ENCODE data around the gene DPAGT1. TPM values are rescaled to one million over a fixed set of nuclear protein-coding genes. Genes with fewer than 3 reads are reported as not detected.

Gene DPAGT1
- total RNA-seq, 1 donor from 2014 or later, result 44.4 TPM

- Mint-ChIP-seq H3K4me1 (ENCODE audit: unreplicated experiment) (peaks cover 25% of the 10 kb centered on the region), H3K36me3 (ENCODE audit: unreplicated experiment) (peaks cover 31% of the 10 kb centered on the region), H3K27me3 (ENCODE audit: unreplicated experiment) (no peaks in the 10 kb centered on the region), H3K4me3 (ENCODE audit: unreplicated experiment) (no peak overlapping the region), H3K9me3 (ENCODE audit: unreplicated experiment) (no peaks in the 10 kb centered on the region), H3K27ac (ENCODE audit: unreplicated experiment) (no peak overlapping the region)
- no peak for TF ChIP-seq CTCF (IDR thresholded peaks at IDR 0.05)
- no peak for DNase-seq (ENCODE audit: extremely low spot score, unreplicated experiment)
These were observed 9.8 kb upstream of the DPAGT1 start for GRCh38 chr11:119111361-119111925.

GRCh38 chr11:119110439-119110838 is 8.8 kb upstream of the DPAGT1 start:
- no peak for DNase-seq (ENCODE audit: extremely low spot score, unreplicated experiment)
- H3K27me3 Mint-ChIP-seq (ENCODE audit: unreplicated experiment), result no peaks in the 10 kb centered on the region
- no peak overlapping the region for H3K4me3 Mint-ChIP-seq (ENCODE audit: unreplicated experiment)

GRCh38 chr11:119109843-119110242 is 8.2 kb upstream of the DPAGT1 start:
- Mint-ChIP-seq H3K27me3 (ENCODE audit: unreplicated experiment) (no peaks in the 10 kb centered on the region), H3K9me3 (ENCODE audit: unreplicated experiment) (no peaks in the 10 kb centered on the region), H3K4me1 (ENCODE audit: unreplicated experiment) (peaks cover 31% of the 10 kb centered on the region), H3K36me3 (ENCODE audit: unreplicated experiment) (peaks cover 22% of the 10 kb centered on the region), H3K27ac (ENCODE audit: unreplicated experiment) (no peak overlapping the region), H3K4me3 (ENCODE audit: unreplicated experiment) (no peak overlapping the region)
- no peak for TF ChIP-seq CTCF (IDR thresholded peaks at IDR 0.05)
- DNase-seq (ENCODE audit: extremely low spot score, unreplicated experiment), result no peak

More at GRCh38 chr11:119110439-119110838, 8.8 kb upstream of the DPAGT1 start:
- H3K9me3 Mint-ChIP-seq (ENCODE audit: unreplicated experiment), result no peaks in the 10 kb centered on the region
- peaks cover 28% of the 10 kb centered on the region for H3K4me1 Mint-ChIP-seq (ENCODE audit: unreplicated experiment)
- H3K36me3 Mint-ChIP-seq (ENCODE audit: unreplicated experiment), result peaks cover 26% of the 10 kb centered on the region
- no peak overlapping the region for H3K27ac Mint-ChIP-seq (ENCODE audit: unreplicated experiment)
- TF ChIP-seq CTCF (IDR thresholded peaks at IDR 0.05), result no peak

GRCh38 chr11:119108857-119109221 is 7.2 kb upstream of the DPAGT1 start:
- TF ChIP-seq CTCF (IDR thresholded peaks at IDR 0.05), result no peak
- Mint-ChIP-seq H3K36me3 (ENCODE audit: unreplicated experiment) (peaks cover 17% of the 10 kb centered on the region), H3K27ac (ENCODE audit: unreplicated experiment) (peak overlapping the region; percentile 82)

GRCh38 chr11:119108146-119108856 is 6.6 kb upstream of the DPAGT1 start:
- Mint-ChIP-seq H3K27ac (ENCODE audit: unreplicated experiment) (peak overlapping the region; percentile 82), H3K27me3 (ENCODE audit: unreplicated experiment) (no peaks in the 10 kb centered on the region), H3K36me3 (ENCODE audit: unreplicated experiment) (peaks cover 16% of the 10 kb centered on the region), H3K4me3 (ENCODE audit: unreplicated experiment) (peak overlapping the region; percentile 84), H3K4me1 (ENCODE audit: unreplicated experiment) (peaks cover 35% of the 10 kb centered on the region), H3K9me3 (ENCODE audit: unreplicated experiment) (no peaks in the 10 kb centered on the region)
- DNase-seq (ENCODE audit: extremely low spot score, unreplicated experiment), result no peak
- TF ChIP-seq CTCF (IDR thresholded peaks at IDR 0.05), result no peak

More at GRCh38 chr11:119108857-119109221, 7.2 kb upstream of the DPAGT1 start:
- Mint-ChIP-seq H3K27me3 (ENCODE audit: unreplicated experiment) (no peaks in the 10 kb centered on the region), H3K4me3 (ENCODE audit: unreplicated experiment) (peak overlapping the region; percentile 84), H3K9me3 (ENCODE audit: unreplicated experiment) (no peaks in the 10 kb centered on the region), H3K4me1 (ENCODE audit: unreplicated experiment) (peaks cover 33% of the 10 kb centered on the region)
- no peak for DNase-seq (ENCODE audit: extremely low spot score, unreplicated experiment)
